SK-N-SH (cell line): ENCODE measurements around the gene RFT1. TPM values are rescaled to one million over a fixed set of nuclear protein-coding genes. Genes with fewer than 3 reads are reported as not detected.
"Not testable (repeated sequence)": the region's sequence is repeated elsewhere in the genome, so short reads cannot be mapped to it uniquely, and the experiment has no call there.

Experiments used
- CTCF ChIA-PET: fragments of 300-600, 350-600 bp; formaldehyde crosslinking; extraction: SDS; loops from one replicate; lab custom pipeline; 2021; lab: Yijun Ruan, JAX
- POLR2A ChIA-PET: fragments of 350-600 bp; sonication (Branson Sonifier 250); formaldehyde crosslinking; extraction: SDS; loops from one replicate; lab custom pipeline; 2020; ENCODE audit warnings: antibody characterized with exemption, inconsistent platforms; lab: Yijun Ruan, JAX
- DNase-seq: peaks from one replicate; pipeline ENCODE4 v3.0.0; 2012
- H2AFZ ChIP-seq: fragments of 200-600 bp; sonication (generic); 2 replicates; pipeline ENCODE4 v1.8.1; 2016; ENCODE audit warnings: antibody characterized with exemption, mild to moderate bottlenecking, low read depth
- H3F3A ChIP-seq: fragments of 200-600 bp; sonication (generic); replicated peaks from 2 replicates; pipeline ENCODE3; 2016; ENCODE audit warnings: antibody characterized with exemption, mild to moderate bottlenecking; ENCODE audit not compliant: insufficient read depth
- H3K27ac ChIP-seq, 2 experiments: fragments of 200-500 bp in 1 of 2; fragments of 200-600 bp in 1 of 2; sonication (Bioruptor generic) in 1 of 2; sonication (generic), shearing (Covaris generic) in 1 of 2; 2 replicates each; pipeline versions ENCODE4 v1.5.1 to v1.6.1; 2014 to 2016; ENCODE audit warnings: low read depth in 2 of 2, inconsistent platforms in 1 of 2, low read length in 1 of 2, mild to moderate bottlenecking in 1 of 2, mixed read lengths in 1 of 2
- H3K27me3 ChIP-seq: fragments of 200-600 bp; sonication (generic), shearing (Covaris generic); 2 replicates; pipeline ENCODE4 v1.6.1; 2016; ENCODE audit warnings: mixed run types; ENCODE audit not compliant: insufficient read depth
- H3K36me3 ChIP-seq, 2 experiments: fragments of 200-500 bp in 1 of 2; fragments of 200-600 bp in 1 of 2; sonication (Bioruptor generic) in 1 of 2; sonication (generic) in 1 of 2; replicated peaks in 1 of 2; 2 replicates each; pipeline versions ENCODE3 to v1.5.1; 2014 to 2016; ENCODE audit warnings: low read length in 1 of 2, mild to moderate bottlenecking in 1 of 2; ENCODE audit not compliant: insufficient read depth in 2 of 2, control insufficient read depth in 1 of 2
- H3K4me1 ChIP-seq, 2 experiments: fragments of 200-500 bp in 1 of 2; fragments of 200-600 bp in 1 of 2; sonication (Bioruptor generic) in 1 of 2; sonication (generic), shearing (Covaris generic) in 1 of 2; 2 replicates each; pipeline versions ENCODE4 v1.5.1 to v1.6.1; 2014 to 2016; ENCODE audit warnings: low read depth in 1 of 2, low read length in 1 of 2, mixed run types in 1 of 2; ENCODE audit not compliant: insufficient read depth in 2 of 2, control insufficient read depth in 1 of 2
- H3K4me2 ChIP-seq: fragments of 200-600 bp; sonication (generic), shearing (Covaris generic); 2 replicates; pipeline ENCODE4 v1.6.1; 2017; ENCODE audit warnings: mixed run types
- H3K4me3 ChIP-seq, 2 experiments: fragments of 200-500 bp in 1 of 2; fragments of 200-600 bp in 1 of 2; sonication (Bioruptor generic) in 1 of 2; sonication (generic), shearing (Covaris generic) in 1 of 2; 2 replicates each; pipeline versions ENCODE4 v1.5.1 to v1.8.1; 2014 to 2016; ENCODE audit warnings: low read depth in 2 of 2, inconsistent platforms in 1 of 2, low read length in 1 of 2, mild to moderate bottlenecking in 1 of 2, mixed read lengths in 1 of 2, moderate library complexity in 1 of 2
- H3K79me2 ChIP-seq: fragments of 200-600 bp; sonication (generic); 2 replicates; pipeline ENCODE4 v1.8.1; 2017; ENCODE audit warnings: mild to moderate bottlenecking; ENCODE audit not compliant: insufficient read depth
- H3K9ac ChIP-seq: fragments of 200-600 bp; sonication (generic); 2 replicates; pipeline ENCODE4 v1.6.1; 2017; ENCODE audit warnings: mixed run types
- H3K9me2 ChIP-seq: fragments of 200-600 bp; sonication (generic); 2 replicates; pipeline ENCODE4 v1.6.1; 2017; ENCODE audit warnings: mixed run types
- H3K9me3 ChIP-seq: fragments of 200-600 bp; sonication (generic); 2 replicates; pipeline ENCODE4 v1.6.1; 2017; ENCODE audit warnings: mixed run types, mild to moderate bottlenecking, moderate library complexity
- H4K20me1 ChIP-seq: fragments of 200-600 bp; sonication (generic); 2 replicates; pipeline ENCODE4 v1.6.1; 2017; ENCODE audit warnings: mild to moderate bottlenecking, mixed run types; ENCODE audit not compliant: insufficient read depth
- CTCF ChIP-seq: fragments of 200-600 bp; sonication (generic); IDR thresholded peaks from 2 replicates; pipeline ENCODE4 v1.6.1; 2017; ENCODE audit warnings: antibody characterized with exemption, mild to moderate bottlenecking, moderate library complexity
- ELF1 ChIP-seq: IDR thresholded peaks from 2 replicates; pipeline ENCODE4 v1.4.0; 2012
- GATA2 ChIP-seq: sonication (generic); formaldehyde crosslinking; IDR thresholded peaks from 2 replicates; pipeline ENCODE4 v1.5.0; 2020; ENCODE audit warnings: mild to moderate bottlenecking, missing genetic modification reagents
- MAX ChIP-seq: IDR thresholded peaks from 2 replicates; pipeline ENCODE4 v1.4.0; 2012; ENCODE audit warnings: low read depth
- RAD21 ChIP-seq: IDR thresholded peaks from 2 replicates; pipeline ENCODE4 v1.6.1; 2012; ENCODE audit warnings: mild to moderate bottlenecking, low read length
- SIN3A ChIP-seq: IDR thresholded peaks from 2 replicates; pipeline ENCODE4 v1.6.1; 2012; ENCODE audit warnings: low read depth, mild to moderate bottlenecking, low read length, moderate library complexity, borderline replicate concordance
- SMC3 ChIP-seq: IDR thresholded peaks from 2 replicates; pipeline ENCODE4 v1.6.1; 2012; ENCODE audit warnings: low read depth, low read length, improper control_type of control experiment
- TEAD4 ChIP-seq: IDR thresholded peaks from 2 replicates; pipeline ENCODE4 v1.4.0; 2012; ENCODE audit warnings: mild to moderate bottlenecking, borderline replicate concordance; ENCODE audit not compliant: insufficient read depth
- WGBS: methylation state at CpG from one replicate; pipeline ENCODE4 v1.1.6; 2017; ENCODE audit warnings: low lambda C conversion rate; 5-methylcytosine and 5-hydroxymethylcytosine counted together
- polyA plus RNA-seq, 3 experiments: library from polyadenylated mRNA; depleted of rRNA; stranded (reverse); fragments of >200 nt; gene quantifications; 2 replicates each; pipeline ENCODE4 v1.2.3, GENCODE V29; 2012
- TF ChIP-seq, protein P1 (sequence below): fragments of 150-350 bp; IDR thresholded peaks from 2 replicates; pipeline ENCODE4 v1.6.1; 2017; ENCODE audit warnings: antibody characterized with exemption, low read length, low read depth, borderline replicate concordance

The RFT1 gene
- polyA plus RNA-seq, 1 of the 3 experiments (the other 2 are of a cell fraction), result 13.8 TPM

GRCh38 chr3:53056442-53056841, 73.8 kb downstream of the RFT1 start:
- 89% methylated on average over 2 of the region's 2 CpGs for WGBS
- Histone ChIP-seq H4K20me1 (no peaks in the 10 kb centered on the region), H3K9me2 (no peaks in the 10 kb centered on the region), H3K36me3 (no peaks in the 10 kb centered on the region), H3F3A (no peaks in the 10 kb centered on the region), H3K9me3 (no peaks in the 10 kb centered on the region), H3K27me3 (no peaks in the 10 kb centered on the region), H3K4me3 (no peak overlapping the region), H3K79me2 (no peaks in the 10 kb centered on the region), H2AFZ (no peak overlapping the region), H3K9ac (no peak overlapping the region), H3K4me2 (no peak overlapping the region), H3K27ac (no peak overlapping the region), H3K4me1 (no peaks in the 10 kb centered on the region)
- ChIA-PET POLR2A (no interaction called here), CTCF (interaction anchor here (0.6 to 2.3 kb wide), 3 partner anchors 10 to 207 kb away, joined by 3 to 11 read pairs (median 5); partner anchors contain the start of gene SFMBT1)
- TF ChIP-seq CTCF (peak; percentile 43), ELF1 (no peak), TEAD4 (no peak), SIN3A (no peak), RAD21 (peak; percentile 30; the same call in 1 of the 2 replicates), SMC3 (0 out of 2 replicates have a peak, but pooled peaks have one; percentile 4), MAX (no peak), GATA2 (no peak)
- TF ChIP-seq, protein P1, sequence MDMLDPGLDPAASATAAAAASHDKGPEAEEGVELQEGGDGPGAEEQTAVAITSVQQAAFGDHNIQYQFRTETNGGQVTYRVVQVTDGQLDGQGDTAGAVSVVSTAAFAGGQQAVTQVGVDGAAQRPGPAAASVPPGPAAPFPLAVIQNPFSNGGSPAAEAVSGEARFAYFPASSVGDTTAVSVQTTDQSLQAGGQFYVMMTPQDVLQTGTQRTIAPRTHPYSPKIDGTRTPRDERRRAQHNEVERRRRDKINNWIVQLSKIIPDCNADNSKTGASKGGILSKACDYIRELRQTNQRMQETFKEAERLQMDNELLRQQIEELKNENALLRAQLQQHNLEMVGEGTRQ, result no peak
- DNase-seq, result peak; percentile 48

- POLR2A ChIA-PET, result not testable (repeated sequence)
- WGBS, result 78% methylated on average over 6 of the region's 7 CpGs
Observed at GRCh38 chr3:53054233-53054632, 76.0 kb downstream of the RFT1 start.

More at GRCh38 chr3:53054233-53054632, 76.0 kb downstream of the RFT1 start:
- H3K79me2 ChIP-seq, H3K4me2 ChIP-seq, H3K27ac ChIP-seq, DNase-seq, H3K4me1 ChIP-seq, H4K20me1 ChIP-seq, H3K4me3 ChIP-seq, H3K9me2 ChIP-seq, CTCF ChIA-PET, H2AFZ ChIP-seq, H3K36me3 ChIP-seq, H3K9me3 ChIP-seq, H3F3A ChIP-seq, H3K9ac ChIP-seq, H3K27me3 ChIP-seq: not testable (repeated sequence)
